HG03457 (cell line): ENCODE measurements around the gene FCHSD2.
A peak's percentile ranks its signal among the peaks of the same experiment; 100 is the strongest.

Source experiments
- ATAC-seq: cut with Tn5 transposase; IDR thresholded peaks from one replicate; pipeline ENCODE4 v1.9.1; 2021; ENCODE audit warnings: moderate number of reproducible peaks; ENCODE audit not compliant: unreplicated experiment

Gene FCHSD2

GRCh38 chr11:72826942-72827480, 315.1 kb downstream of the FCHSD2 start:
- ATAC-seq, result no peak

GRCh38 chr11:72826191-72826941, 315.8 kb downstream of the FCHSD2 start:
- ATAC-seq, result no peak

- no peak for ATAC-seq
Measured at GRCh38 chr11:72825661-72826060, 316.5 kb downstream of the FCHSD2 start.

GRCh38 chr11:72824811-72825505, 317.2 kb downstream of the FCHSD2 start:
- no peak for ATAC-seq

GRCh38 chr11:72824020-72824419, 318.1 kb downstream of the FCHSD2 start:
- no peak for ATAC-seq

- ATAC-seq, result no peak
Measured at GRCh38 chr11:72823105-72823804, 318.9 kb downstream of the FCHSD2 start.

GRCh38 chr11:72821920-72822799, 320.0 kb downstream of the FCHSD2 start:
- ATAC-seq, result no peak

GRCh38 chr11:72821221-72821919, 320.7 kb downstream of the FCHSD2 start:
- no peak for ATAC-seq

- ATAC-seq, result no peak
Measured at GRCh38 chr11:72820439-72821139, 321.5 kb downstream of the FCHSD2 start.

- ATAC-seq, result no peak
Measured at GRCh38 chr11:72818971-72819370, 323.1 kb downstream of the FCHSD2 start.

GRCh38 chr11:72817966-72818365, 324.2 kb downstream of the FCHSD2 start:
- no peak for ATAC-seq

- no peak for ATAC-seq
Measured at GRCh38 chr11:72816404-72816990, 325.6 kb downstream of the FCHSD2 start.

- no peak for ATAC-seq
Measured at GRCh38 chr11:72815110-72815618, 327.0 kb downstream of the FCHSD2 start.

GRCh38 chr11:72814286-72815109, 327.6 kb downstream of the FCHSD2 start, which contains the start of gene ATG16L2:
Gene ATG16L2 (plus strand): TSS chr11:72814411. CDS start chr11:72814446, 35 bp downstream.
- peak; percentile 38 for ATAC-seq

- peak; percentile 31 for ATAC-seq
Measured at GRCh38 chr11:72813740-72814285, 328.3 kb downstream of the FCHSD2 start.

GRCh38 chr11:72812967-72813739, 329.0 kb downstream of the FCHSD2 start:
- no peak for ATAC-seq

GRCh38 chr11:72812604-72812966, 329.5 kb downstream of the FCHSD2 start:
- ATAC-seq, result no peak
